Upper lobe of left lung (tissue), 4 donors: ENCODE measurements around the gene ERN1.

Source experiments
- CTCF ChIP-seq, 6 experiments: fragments of 450-650 bp in 4 of 6; fragments of 200-600 bp in 2 of 6; sonication (generic) in 2 of 6; IDR thresholded peaks; one replicate each; pipeline ENCODE4 v1.5.1; 2016 to 2019; ENCODE audit warnings: antibody characterized with exemption in 6 of 6
- POLR2A ChIP-seq, 4 donors: fragments of 450-650 bp; IDR thresholded peaks; one replicate each; pipeline ENCODE4 v1.5.1; 2016 to 2017; ENCODE audit warnings: antibody characterized with exemption in 4 of 4, mild to moderate bottlenecking in 2 of 4
- POLR2AphosphoS5 ChIP-seq, 2 donors: sonication (generic); formaldehyde crosslinking; IDR thresholded peaks; one replicate each; pipeline ENCODE4 v1.5.1; 2017; ENCODE audit warnings: antibody characterized with exemption in 2 of 2

GRCh38 chr17:64036198-64036922 is 93.6 kb downstream of the ERN1 start:
- TF ChIP-seq POLR2A (IDR thresholded peaks at IDR 0.05) (no peak), POLR2AphosphoS5 (IDR thresholded peaks at IDR 0.05) (no peak), CTCF (IDR thresholded peaks at IDR 0.05) (no peak)
